ENCODE results near the gene DIO2.

The DIO2 gene

GRCh38 chr14:80211153-80212022 lies at the start of gene DIO2:
DIO2 (minus strand) TSS chr14:80211504; CDS start chr14:80211472, 32 bp downstream.
- no peak for DNase-seq

GRCh38 chr14:80260645-80261044 lies 49.3 kb upstream of the DIO2 start:
- DNase-seq, result no peak

GRCh38 chr14:80239631-80240030 lies 28.3 kb upstream of the DIO2 start:
- DNase-seq, result no peak

- no peak for DNase-seq
These were observed 25.8 kb upstream of the DIO2 start for GRCh38 chr14:80237143-80237542.

GRCh38 chr14:80233470-80234089 lies 22.3 kb upstream of the DIO2 start:
- DNase-seq, result no peak

- DNase-seq, result no peak
These were observed 20.4 kb upstream of the DIO2 start for GRCh38 chr14:80231702-80232101.

GRCh38 chr14:80223696-80224465 lies 12.6 kb upstream of the DIO2 start:
- DNase-seq, result no peak

- DNase-seq, result no peak
These were observed 5.5 kb upstream of the DIO2 start for GRCh38 chr14:80216818-80217217.

- no peak for DNase-seq
These were observed 4.7 kb upstream of the DIO2 start for GRCh38 chr14:80215756-80216581.

GRCh38 chr14:80215081-80215480 lies 3.8 kb upstream of the DIO2 start:
- DNase-seq, result no peak

GRCh38 chr14:80213602-80214001 lies 2.3 kb upstream of the DIO2 start:
- DNase-seq, result no peak

GRCh38 chr14:80212023-80212397 lies 706 bp upstream of the DIO2 start:
- no peak for DNase-seq

GRCh38 chr14:80208461-80208860 lies 2.8 kb downstream of the DIO2 start:
- no peak for DNase-seq

- no peak for DNase-seq
These were observed 4.8 kb downstream of the DIO2 start for GRCh38 chr14:80206351-80207080.

- DNase-seq, result no peak
These were observed 8.3 kb downstream of the DIO2 start for GRCh38 chr14:80202888-80203562.

- DNase-seq, result no peak
These were observed 11.2 kb downstream of the DIO2 start for GRCh38 chr14:80200093-80200492.

- no peak for DNase-seq
These were observed 22.7 kb downstream of the DIO2 start for GRCh38 chr14:80188571-80188970.

GRCh38 chr14:80186301-80186800 lies 25.0 kb downstream of the DIO2 start:
- DNase-seq, result no peak

GRCh38 chr14:80176893-80177292 lies 34.4 kb downstream of the DIO2 start:
- no peak for DNase-seq

- DNase-seq, result no peak
These were observed 38.8 kb downstream of the DIO2 start for GRCh38 chr14:80172375-80173051.

All from NCI-H446 treated with DMSO at 0.1 percent for 48 hours (cell line).